GM19193 (cell line): Measurements from ENCODE around the gene TMC1.

Experiments
- POLR2A ChIP-seq: IDR thresholded peaks from 4 replicates; pipeline ENCODE4 v1.6.1; 2011; ENCODE audit not compliant: insufficient read depth, insufficient read length; ENCODE audit errors: extremely low read depth

The TMC1 gene

GRCh38 chr9:72769546-72769945, 248.1 kb downstream of the TMC1 start:
- TF ChIP-seq POLR2A: no peak

GRCh38 chr9:72772661-72773060, 251.3 kb downstream of the TMC1 start:
- no peak for TF ChIP-seq POLR2A

DNA sequence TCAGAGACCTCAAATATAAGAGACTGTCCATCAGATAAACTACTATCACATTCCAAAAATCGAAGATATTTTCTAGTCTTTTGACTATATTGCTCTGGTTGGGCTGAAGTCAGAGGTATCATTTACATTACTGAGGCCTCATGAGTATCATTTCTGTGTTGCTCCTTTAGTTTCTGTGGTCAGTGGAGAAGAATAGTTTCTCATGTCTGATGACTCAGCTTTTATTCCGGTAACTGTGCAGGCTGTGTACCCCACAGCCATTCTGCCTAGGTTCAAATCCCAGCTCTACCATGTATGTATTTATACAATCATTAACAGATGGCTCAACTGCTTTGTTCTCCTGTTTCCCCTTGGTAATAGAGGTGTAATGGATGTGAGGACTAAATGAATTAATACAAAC, 252.2 kb downstream of the TMC1 start:
- TF ChIP-seq POLR2A: no peak

- TF ChIP-seq POLR2A: no peak
Observed at GRCh38 chr9:72775570-72775969, 254.2 kb downstream of the TMC1 start.

- TF ChIP-seq POLR2A: no peak
Observed at GRCh38 chr9:72779614-72780013, 258.2 kb downstream of the TMC1 start.

DNA sequence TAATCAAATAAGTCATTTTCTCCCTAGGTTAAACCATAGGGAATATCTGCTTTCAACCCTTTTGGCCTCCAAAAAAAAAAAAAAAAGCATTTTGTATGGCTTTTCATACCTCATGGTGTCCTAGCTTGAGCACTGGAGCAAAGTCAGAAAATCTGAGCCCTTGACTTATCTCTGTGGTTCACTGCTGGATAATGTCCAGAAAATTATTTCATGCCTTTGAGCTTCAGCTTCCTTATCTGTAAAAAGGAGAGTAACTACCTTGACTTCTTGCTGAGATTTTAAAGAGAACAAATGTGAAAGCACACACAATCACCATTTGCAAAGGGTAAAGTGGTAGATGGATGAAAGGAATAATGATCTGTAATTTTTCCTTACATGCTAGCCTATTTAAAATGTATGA, 265.5 kb downstream of the TMC1 start:
- TF ChIP-seq POLR2A: no peak

- TF ChIP-seq POLR2A: no peak
Observed at GRCh38 chr9:72788966-72789735, 267.7 kb downstream of the TMC1 start.

GRCh38 chr9:72789885-72790284, 268.5 kb downstream of the TMC1 start:
- TF ChIP-seq POLR2A: no peak

DNA sequence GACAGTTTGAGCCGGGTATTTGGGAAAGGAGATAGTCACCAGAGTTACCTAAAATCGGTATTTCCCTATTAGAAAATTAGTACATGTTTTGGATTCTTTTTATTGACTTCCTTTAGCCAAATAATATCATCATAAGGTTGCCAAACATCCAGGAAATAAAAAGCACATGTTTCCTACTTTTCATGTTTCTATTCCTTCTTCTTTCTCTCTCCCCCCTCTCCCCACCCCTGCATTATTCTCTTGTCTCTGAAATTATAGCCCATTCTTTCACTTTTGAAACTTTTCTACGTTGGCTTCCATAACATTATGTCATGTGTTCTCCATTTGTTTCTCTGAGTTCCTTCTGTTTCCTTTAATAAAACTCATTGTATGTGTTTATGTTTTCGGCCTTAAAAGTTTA, 269.6 kb downstream of the TMC1 start:
- no peak for TF ChIP-seq POLR2A

GRCh38 chr9:72791436-72791835, 270.0 kb downstream of the TMC1 start:
- no peak for TF ChIP-seq POLR2A

- no peak for TF ChIP-seq POLR2A
Observed at GRCh38 chr9:72794946-72795345, 273.5 kb downstream of the TMC1 start.

- no peak for TF ChIP-seq POLR2A
Observed at GRCh38 chr9:72800328-72800994, 279.1 kb downstream of the TMC1 start.

DNA sequence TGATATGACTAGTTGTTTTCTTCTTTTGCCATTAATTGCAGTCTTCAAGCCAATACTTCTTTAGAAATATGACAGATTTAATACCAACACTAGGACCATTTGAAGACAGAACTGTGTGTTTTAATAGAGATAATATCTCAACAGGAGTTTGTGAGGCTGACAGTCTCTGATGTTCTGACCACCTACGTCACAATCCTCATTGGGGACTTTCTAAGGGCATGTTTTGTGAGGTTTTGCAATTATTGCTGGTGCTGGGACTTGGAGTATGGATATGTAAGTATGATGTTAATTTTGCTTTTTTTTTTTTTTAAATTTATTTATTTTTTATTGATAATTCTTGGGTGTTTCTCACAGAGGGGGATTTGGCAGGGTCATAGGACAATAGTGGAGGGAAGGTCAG, 283.8 kb downstream of the TMC1 start:
- no peak for TF ChIP-seq POLR2A

- no peak for TF ChIP-seq POLR2A
Observed at GRCh38 chr9:72807765-72808445, 286.5 kb downstream of the TMC1 start.

- no peak for TF ChIP-seq POLR2A
Observed at GRCh38 chr9:72808446-72808768, 287.0 kb downstream of the TMC1 start.

DNA sequence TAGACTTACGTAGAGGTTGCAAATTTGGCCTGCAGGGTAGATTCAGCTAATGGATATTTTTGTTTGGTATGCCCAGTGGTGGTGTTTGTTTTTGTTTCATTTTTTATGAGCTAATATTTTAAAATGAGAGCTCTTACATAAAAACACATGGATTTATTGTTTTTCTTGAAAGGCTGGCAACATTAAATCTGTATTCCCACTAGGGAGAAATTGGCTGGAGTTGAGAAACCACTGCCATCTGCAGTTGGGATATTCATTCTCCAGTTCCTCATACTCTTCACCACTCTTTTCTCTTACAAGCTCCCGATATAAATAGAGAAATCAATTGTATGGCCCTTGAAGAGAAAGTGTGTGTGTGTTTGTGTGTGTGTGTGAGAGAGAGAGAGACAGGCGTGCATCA, 288.2 kb downstream of the TMC1 start:
- TF ChIP-seq POLR2A: no peak

DNA sequence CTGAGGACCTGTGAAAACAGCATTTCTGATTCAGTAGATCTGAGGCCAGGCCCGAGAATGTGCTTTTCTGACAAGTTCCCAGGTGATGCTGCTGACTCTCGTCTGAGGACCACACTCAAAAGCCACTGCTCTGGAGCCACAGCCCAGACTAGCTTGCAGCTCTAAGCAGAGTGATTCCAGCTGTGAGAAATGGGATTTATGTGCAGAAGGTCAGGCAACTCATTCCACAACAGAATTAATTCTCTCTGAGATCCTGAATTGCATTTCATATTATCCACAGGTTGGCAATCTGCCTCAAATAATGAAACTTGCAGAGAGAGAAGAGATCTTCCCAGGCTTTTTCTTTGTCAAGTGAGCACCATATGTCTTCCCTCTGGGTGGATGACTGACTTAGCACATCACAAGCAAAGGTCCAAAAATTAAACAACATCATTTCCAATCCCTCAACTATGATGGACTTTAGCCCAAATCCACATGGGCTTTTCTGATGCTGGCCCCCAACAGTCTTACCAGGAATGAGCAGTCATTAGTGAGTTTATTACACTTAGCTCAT, 291.2 kb downstream of the TMC1 start:
- TF ChIP-seq POLR2A: no peak

- no peak for TF ChIP-seq POLR2A
Observed at GRCh38 chr9:72813544-72813943, 292.1 kb downstream of the TMC1 start.
